B cell (primary cell): Measurements from ENCODE around the gene LPO. TPM values are rescaled to one million over a fixed set of nuclear protein-coding genes. Genes with fewer than 3 reads are reported as not detected.

Experiments used
- ATAC-seq: fragments of 200-7000 bp; cut with Tn5 transposase; one replicate; pipeline ENCODE4 v1.10.0; 2021; ENCODE audit warnings: low read depth, mild to moderate bottlenecking, moderate number of reproducible peaks, moderate library complexity
- CTCF ChIA-PET: fragments of 350-600 bp; sonication (Branson Sonifier 250); formaldehyde crosslinking; loops from one replicate; lab custom pipeline; 2021; ENCODE audit warnings: antibody characterized with exemption, inconsistent platforms; lab: Charles Lee
- POLR2A ChIA-PET: fragments of 350-600 bp; sonication (Branson Sonifier 250); formaldehyde crosslinking; loops from one replicate; lab custom pipeline; 2021; ENCODE audit warnings: antibody characterized with exemption; lab: Charles Lee
- DNase-seq: peaks from one replicate; pipeline ENCODE4 v3.0.0; 2013
- H2AFZ ChIP-seq: 2 replicates; pipeline ENCODE4 v1.6.1; 2012; ENCODE audit warnings: mild to moderate bottlenecking, low read depth, low read length; ENCODE audit not compliant: insufficient read depth, poor library complexity, severe bottlenecking
- H3K27ac ChIP-seq, 2 donors: 1 replicate in 1 of 2; 2 replicates in 1 of 2; pipeline ENCODE4 v1.5.1; 2012 to 2013; ENCODE audit warnings: low read length in 2 of 2, mild to moderate bottlenecking in 2 of 2, moderate library complexity in 1 of 2
- H3K27me3 ChIP-seq, 4 experiments: fragments of 200-600 bp in 1 of 4; sonication (generic) in 1 of 4; replicated peaks in 1 of 4; 1 replicate in 2 of 4; 2 replicates in 2 of 4; pipeline versions ENCODE4 v1.6.1 to v1.7.0; 2013 to 2016; ENCODE audit warnings: low read length in 3 of 4, mild to moderate bottlenecking in 2 of 4, mixed read lengths in 1 of 4, moderate library complexity in 1 of 4; ENCODE audit not compliant: insufficient read depth in 4 of 4, control insufficient read depth in 3 of 4; ENCODE audit errors: control extremely low read depth in 1 of 4
- H3K36me3 ChIP-seq, 2 experiments: replicated peaks in 1 of 2; 1 replicate in 1 of 2; 2 replicates in 1 of 2; pipeline versions ENCODE4 v1.6.1 to v1.7.1; 2013; ENCODE audit warnings: low read length in 1 of 2; ENCODE audit not compliant: insufficient read depth in 2 of 2, control insufficient read depth in 1 of 2; ENCODE audit errors: control extremely low read depth in 1 of 2, extremely low read depth in 1 of 2
- H3K4me1 ChIP-seq, 2 donors: fragments of 200-600 bp in 1 of 2; sonication (generic) in 1 of 2; 1 replicate in 1 of 2; 2 replicates in 1 of 2; pipeline versions ENCODE4 v1.5.1 to v1.6.1; 2013 to 2017; ENCODE audit warnings: low read length in 2 of 2; ENCODE audit not compliant: control insufficient read depth in 2 of 2, insufficient read depth in 2 of 2
- H3K4me2 ChIP-seq: replicated peaks from 2 replicates; pipeline ENCODE3; 2012; ENCODE audit warnings: mild to moderate bottlenecking, low read depth, low read length; ENCODE audit not compliant: poor library complexity, severe bottlenecking
- H3K4me3 ChIP-seq, 5 experiments: fragments of 200-600 bp in 1 of 5; sonication (generic) in 1 of 5; 1 replicate in 3 of 5; 2 replicates in 2 of 5; pipeline versions ENCODE4 v1.5.1 to v1.7.0; 2011 to 2016; ENCODE audit warnings: low read length in 4 of 5, mild to moderate bottlenecking in 4 of 5, low read depth in 2 of 5, control low read depth in 1 of 5, moderate library complexity in 1 of 5; ENCODE audit not compliant: insufficient read depth in 1 of 5; ENCODE audit errors: control extremely low read depth in 1 of 5, extremely low read depth in 1 of 5
- H3K79me2 ChIP-seq: fragments of 200-600 bp; sonication (generic); one replicate; pipeline ENCODE4 v1.6.0; 2016; ENCODE audit warnings: low read length; ENCODE audit not compliant: control insufficient read depth, insufficient read depth
- H3K9ac ChIP-seq: fragments of 200-600 bp; sonication (generic); 2 replicates; pipeline ENCODE4 v1.6.1; 2017; ENCODE audit warnings: mild to moderate bottlenecking, low read length, moderate library complexity
- H3K9me3 ChIP-seq, 3 donors: one replicate each; pipeline versions ENCODE4 v1.6.1 to v1.7.1; 2013; ENCODE audit warnings: low read length in 2 of 3; ENCODE audit not compliant: control insufficient read depth in 2 of 3, insufficient read depth in 1 of 3; ENCODE audit errors: control extremely low read depth in 1 of 3
- H4K20me1 ChIP-seq: 2 replicates; pipeline ENCODE4 v1.6.0; 2012; ENCODE audit warnings: mild to moderate bottlenecking, low read length; ENCODE audit not compliant: insufficient read depth, control insufficient read depth, poor library complexity, severe bottlenecking
- H3K27ac Mint-ChIP-seq: one replicate; pipeline ENCODE4 v1.8.0; 2021; ENCODE audit warnings: mixed read lengths
- H3K27me3 Mint-ChIP-seq: one replicate; pipeline ENCODE4 v1.8.0; 2021; ENCODE audit warnings: mixed read lengths
- H3K4me1 Mint-ChIP-seq: one replicate; pipeline ENCODE4 v1.8.0; 2021; ENCODE audit warnings: mixed read lengths
- H3K4me3 Mint-ChIP-seq: one replicate; pipeline ENCODE4 v1.8.0; 2021; ENCODE audit warnings: mixed read lengths
- H3K9me3 Mint-ChIP-seq: one replicate; pipeline ENCODE4 v1.8.0; 2022; ENCODE audit warnings: mixed read lengths; ENCODE audit not compliant: insufficient read depth
- CTCF ChIP-seq: fragments of 200-600 bp; IDR thresholded peaks from one replicate; pipeline ENCODE4 v1.8.0; 2022; ENCODE audit warnings: antibody characterized with exemption, mild to moderate bottlenecking
- EZH2 ChIP-seq: IDR thresholded peaks from 2 replicates; pipeline ENCODE4 v1.6.1; 2012; ENCODE audit warnings: borderline replicate concordance, low read depth, mild to moderate bottlenecking, moderate library complexity, low read length; ENCODE audit not compliant: insufficient read depth, poor library complexity, severe bottlenecking
- WGBS: methylation state at CpG from one replicate; pipeline ENCODE4 v1.1.5; 2013; ENCODE audit warnings: missing lambda C conversion rate; ENCODE audit not compliant: insufficient coverage; 5-methylcytosine and 5-hydroxymethylcytosine counted together
- intact Hi-C: fragments of 100-400 bp; cut with micrococcal nuclease; formaldehyde crosslinking; loops from one replicate; pipeline ENCODE4 v1.10.0; 2022
- polyA plus RNA-seq: library from polyadenylated mRNA; depleted of rRNA; stranded (reverse); fragments of >200 nt; gene quantifications from 2 replicates; pipeline ENCODE4 v1.2.3, GENCODE V29; 2012
- total RNA-seq, 2 donors: library from RNA; stranded (reverse); fragments of 120-200 nt in 1 of 2; gene quantifications; 1 replicate in 1 of 2; 2 replicates in 1 of 2; pipeline versions ENCODE4 v1.2.3 to v1.2.4, GENCODE V29; 2013 to 2022

LPO gene
- total and polyA plus RNA-seq, 2 donors (not counting 1 experiment from before 2014, with no cell fraction given), result not detected

- TF ChIP-seq CTCF, result no peak
- TF ChIP-seq EZH2, result no peak
- Histone ChIP-seq H2AFZ (no peak overlapping the region), H3K9me3 (peaks cover 0 to 3% (median 0%) of the 10 kb centered on the region in 3 donors), H3K4me3 (no peak overlapping the region), H3K4me1 (no peaks in the 10 kb centered on the region), H3K27me3 (peaks cover 0 to 27% (median 6%) of the 10 kb centered on the region in 4 experiments), H4K20me1 (no peaks in the 10 kb centered on the region), H3K27ac (no peak overlapping the region), H3K9ac (no peak overlapping the region), H3K79me2 (no peaks in the 10 kb centered on the region), H3K36me3 (no peaks in the 10 kb centered on the region), H3K4me2 (no peak overlapping the region)
- intact Hi-C loops, result no loop called here
- no peak for ATAC-seq
- peaks cover 56% of the 10 kb centered on the region for H3K27me3 Mint-ChIP-seq
- no peaks in the 10 kb centered on the region for H3K9me3 Mint-ChIP-seq
- POLR2A ChIA-PET, result no interaction called here
- H3K4me3 Mint-ChIP-seq, result no peak overlapping the region
- H3K4me1 Mint-ChIP-seq, result peaks cover under 1% of the 10 kb centered on the region
- CTCF ChIA-PET, result no interaction called here
- no peak for DNase-seq
- no peak overlapping the region for H3K27ac Mint-ChIP-seq
- 67% methylated on average over 1 of the region's 1 CpG for WGBS
These were observed 1.6 kb downstream of the LPO start for GRCh38 chr17:58239987-58240386.

- DNase-seq (no peak), ATAC-seq (no peak)
- H3K27me3 ChIP-seq, result peaks cover 0 to 38% (median 6%) of the 10 kb centered on the region in 4 experiments
- H3K9me3 ChIP-seq, result peaks cover 0 to 3% (median 0%) of the 10 kb centered on the region in 3 donors
- TF ChIP-seq EZH2, result no peak
- TF ChIP-seq CTCF, result no peak
- no peaks in the 10 kb centered on the region for H3K79me2 ChIP-seq
- no peak overlapping the region for H3K4me3 Mint-ChIP-seq
- intact Hi-C loops, result no loop called here
- H2AFZ ChIP-seq, result no peak overlapping the region
- H4K20me1 ChIP-seq, result no peaks in the 10 kb centered on the region
- H3K27ac ChIP-seq, result no peak overlapping the region
- CTCF ChIA-PET, result no interaction called here
- H3K4me1 ChIP-seq, result no peaks in the 10 kb centered on the region
- no peak overlapping the region for H3K27ac Mint-ChIP-seq
- no peak overlapping the region for H3K9ac ChIP-seq
- H3K9me3 Mint-ChIP-seq, result no peaks in the 10 kb centered on the region
- 28% methylated on average over 3 of the region's 4 CpGs for WGBS
- no peaks in the 10 kb centered on the region for H3K36me3 ChIP-seq
- H3K4me1 Mint-ChIP-seq, result no peaks in the 10 kb centered on the region
- POLR2A ChIA-PET, result interaction anchor here (0.5 kb wide), 1 partner anchor 24 kb away, joined by 3 read pairs; no protein-coding TSS in a partner anchor
- H3K4me2 ChIP-seq, result no peak overlapping the region
- peaks cover 56% of the 10 kb centered on the region for H3K27me3 Mint-ChIP-seq
- H3K4me3 ChIP-seq, result no peak overlapping the region
These were observed 3.9 kb downstream of the LPO start for GRCh38 chr17:58242171-58242784.
